B cell (primary cell): Measurements from ENCODE around the gene GLIPR1. TPM values are rescaled to one million over a fixed set of nuclear protein-coding genes. Genes with fewer than 3 reads are reported as not detected.

Experiments
- ATAC-seq: fragments of 200-7000 bp; cut with Tn5 transposase; one replicate; pipeline ENCODE4 v1.10.0; 2021; ENCODE audit warnings: low read depth, mild to moderate bottlenecking, moderate number of reproducible peaks, moderate library complexity
- CTCF ChIA-PET: fragments of 350-600 bp; sonication (Branson Sonifier 250); formaldehyde crosslinking; loops from one replicate; lab custom pipeline; 2021; ENCODE audit warnings: antibody characterized with exemption, inconsistent platforms; lab: Charles Lee
- POLR2A ChIA-PET: fragments of 350-600 bp; sonication (Branson Sonifier 250); formaldehyde crosslinking; loops from one replicate; lab custom pipeline; 2021; ENCODE audit warnings: antibody characterized with exemption; lab: Charles Lee
- DNase-seq: peaks from one replicate; pipeline ENCODE4 v3.0.0; 2013
- H2AFZ ChIP-seq: 2 replicates; pipeline ENCODE4 v1.6.1; 2012; ENCODE audit warnings: mild to moderate bottlenecking, low read depth, low read length; ENCODE audit not compliant: insufficient read depth, poor library complexity, severe bottlenecking
- H3K27ac ChIP-seq, 2 donors: 1 replicate in 1 of 2; 2 replicates in 1 of 2; pipeline ENCODE4 v1.5.1; 2012 to 2013; ENCODE audit warnings: low read length in 2 of 2, mild to moderate bottlenecking in 2 of 2, moderate library complexity in 1 of 2
- H3K27me3 ChIP-seq, 4 experiments: fragments of 200-600 bp in 1 of 4; sonication (generic) in 1 of 4; replicated peaks in 1 of 4; 1 replicate in 2 of 4; 2 replicates in 2 of 4; pipeline versions ENCODE4 v1.6.1 to v1.7.0; 2013 to 2016; ENCODE audit warnings: low read length in 3 of 4, mild to moderate bottlenecking in 2 of 4, mixed read lengths in 1 of 4, moderate library complexity in 1 of 4; ENCODE audit not compliant: insufficient read depth in 4 of 4, control insufficient read depth in 3 of 4; ENCODE audit errors: control extremely low read depth in 1 of 4
- H3K36me3 ChIP-seq, 2 experiments: replicated peaks in 1 of 2; 1 replicate in 1 of 2; 2 replicates in 1 of 2; pipeline versions ENCODE4 v1.6.1 to v1.7.1; 2013; ENCODE audit warnings: low read length in 1 of 2; ENCODE audit not compliant: insufficient read depth in 2 of 2, control insufficient read depth in 1 of 2; ENCODE audit errors: control extremely low read depth in 1 of 2, extremely low read depth in 1 of 2
- H3K4me1 ChIP-seq, 2 donors: fragments of 200-600 bp in 1 of 2; sonication (generic) in 1 of 2; 1 replicate in 1 of 2; 2 replicates in 1 of 2; pipeline versions ENCODE4 v1.5.1 to v1.6.1; 2013 to 2017; ENCODE audit warnings: low read length in 2 of 2; ENCODE audit not compliant: control insufficient read depth in 2 of 2, insufficient read depth in 2 of 2
- H3K4me2 ChIP-seq: replicated peaks from 2 replicates; pipeline ENCODE3; 2012; ENCODE audit warnings: mild to moderate bottlenecking, low read depth, low read length; ENCODE audit not compliant: poor library complexity, severe bottlenecking
- H3K4me3 ChIP-seq, 5 experiments: fragments of 200-600 bp in 1 of 5; sonication (generic) in 1 of 5; 1 replicate in 3 of 5; 2 replicates in 2 of 5; pipeline versions ENCODE4 v1.5.1 to v1.7.0; 2011 to 2016; ENCODE audit warnings: low read length in 4 of 5, mild to moderate bottlenecking in 4 of 5, low read depth in 2 of 5, control low read depth in 1 of 5, moderate library complexity in 1 of 5; ENCODE audit not compliant: insufficient read depth in 1 of 5; ENCODE audit errors: control extremely low read depth in 1 of 5, extremely low read depth in 1 of 5
- H3K79me2 ChIP-seq: fragments of 200-600 bp; sonication (generic); one replicate; pipeline ENCODE4 v1.6.0; 2016; ENCODE audit warnings: low read length; ENCODE audit not compliant: control insufficient read depth, insufficient read depth
- H3K9ac ChIP-seq: fragments of 200-600 bp; sonication (generic); 2 replicates; pipeline ENCODE4 v1.6.1; 2017; ENCODE audit warnings: mild to moderate bottlenecking, low read length, moderate library complexity
- H3K9me3 ChIP-seq, 3 donors: one replicate each; pipeline versions ENCODE4 v1.6.1 to v1.7.1; 2013; ENCODE audit warnings: low read length in 2 of 3; ENCODE audit not compliant: control insufficient read depth in 2 of 3, insufficient read depth in 1 of 3; ENCODE audit errors: control extremely low read depth in 1 of 3
- H4K20me1 ChIP-seq: 2 replicates; pipeline ENCODE4 v1.6.0; 2012; ENCODE audit warnings: mild to moderate bottlenecking, low read length; ENCODE audit not compliant: insufficient read depth, control insufficient read depth, poor library complexity, severe bottlenecking
- H3K27ac Mint-ChIP-seq: one replicate; pipeline ENCODE4 v1.8.0; 2021; ENCODE audit warnings: mixed read lengths
- H3K27me3 Mint-ChIP-seq: one replicate; pipeline ENCODE4 v1.8.0; 2021; ENCODE audit warnings: mixed read lengths
- H3K4me1 Mint-ChIP-seq: one replicate; pipeline ENCODE4 v1.8.0; 2021; ENCODE audit warnings: mixed read lengths
- H3K4me3 Mint-ChIP-seq: one replicate; pipeline ENCODE4 v1.8.0; 2021; ENCODE audit warnings: mixed read lengths
- H3K9me3 Mint-ChIP-seq: one replicate; pipeline ENCODE4 v1.8.0; 2022; ENCODE audit warnings: mixed read lengths; ENCODE audit not compliant: insufficient read depth
- CTCF ChIP-seq: fragments of 200-600 bp; IDR thresholded peaks from one replicate; pipeline ENCODE4 v1.8.0; 2022; ENCODE audit warnings: antibody characterized with exemption, mild to moderate bottlenecking
- EZH2 ChIP-seq: IDR thresholded peaks from 2 replicates; pipeline ENCODE4 v1.6.1; 2012; ENCODE audit warnings: borderline replicate concordance, low read depth, mild to moderate bottlenecking, moderate library complexity, low read length; ENCODE audit not compliant: insufficient read depth, poor library complexity, severe bottlenecking
- WGBS: methylation state at CpG from one replicate; pipeline ENCODE4 v1.1.5; 2013; ENCODE audit warnings: missing lambda C conversion rate; ENCODE audit not compliant: insufficient coverage; 5-methylcytosine and 5-hydroxymethylcytosine counted together
- intact Hi-C: fragments of 100-400 bp; cut with micrococcal nuclease; formaldehyde crosslinking; loops from one replicate; pipeline ENCODE4 v1.10.0; 2022
- polyA plus RNA-seq: library from polyadenylated mRNA; depleted of rRNA; stranded (reverse); fragments of >200 nt; gene quantifications from 2 replicates; pipeline ENCODE4 v1.2.3, GENCODE V29; 2012
- total RNA-seq, 2 donors: library from RNA; stranded (reverse); fragments of 120-200 nt in 1 of 2; gene quantifications; 1 replicate in 1 of 2; 2 replicates in 1 of 2; pipeline versions ENCODE4 v1.2.3 to v1.2.4, GENCODE V29; 2013 to 2022

GLIPR1 gene
- total and polyA plus RNA-seq, 2 donors (not counting 1 experiment from before 2014, with no cell fraction given): 52.3 to 117 TPM

- Histone ChIP-seq H4K20me1 (no peaks in the 10 kb centered on the region), H3K27me3 (no peaks in the 10 kb centered on the region), H3K4me2 (peak overlapping the region; percentile 78), H3K9me3 (no peaks in the 10 kb centered on the region), H3K36me3 (peaks cover 3 to 31% of the 10 kb centered on the region in 2 experiments), H3K79me2 (peaks cover 25% of the 10 kb centered on the region), H2AFZ (no peak overlapping the region), H3K4me3 (no peak overlapping the region), H3K9ac (no peak overlapping the region), H3K27ac (peak overlapping the region in 1 of 2 donors; percentile 83), H3K4me1 (peaks cover 11 to 18% of the 10 kb centered on the region in 2 donors)
- ChIA-PET CTCF (interaction anchor here (0.7 to 3.7 kb wide), 7 partner anchors 25 to 532 kb away, joined by 3 to 43 read pairs (median 15); partner anchors contain the start of genes GLIPR1L1 and GLIPR1L2), POLR2A (interaction anchor here (0.9 kb wide), 1 partner anchor 29 kb away, joined by 3 read pairs; the partner anchor contains the start of gene GLIPR1)
- intact Hi-C loops: loop anchor here (5.0 to 10.0 kb wide), 3 partner anchors 523 to 1555 kb away; partner anchors contain the start of genes ATXN7L3B, E2F7 and PHLDA1
- no peak overlapping the region for H3K27ac Mint-ChIP-seq
- H3K27me3 Mint-ChIP-seq: no peaks in the 10 kb centered on the region
- H3K4me3 Mint-ChIP-seq: peak overlapping the region; percentile 93
- DNase-seq: no peak
- ATAC-seq: no peak
- WGBS: 100% methylated on average over 2 of the region's 4 CpGs
- peaks cover 28% of the 10 kb centered on the region for H3K4me1 Mint-ChIP-seq
- peaks cover 2% of the 10 kb centered on the region for H3K9me3 Mint-ChIP-seq
- TF ChIP-seq EZH2 (no peak), CTCF (no peak)
Measured at GRCh38 chr12:75509621-75510020, 29.1 kb downstream of the GLIPR1 start.
